SU-DHL-6 (cell line): ENCODE results near the gene TMEM82.

Experiments used
- H2AFZ ChIP-seq: fragments of 200-600 bp; sonication (generic); 2 replicates; pipeline ENCODE4 v1.6.1; 2014; ENCODE audit warnings: low read depth, mild to moderate bottlenecking, moderate library complexity, mixed read lengths, antibody characterized with exemption, low read length; ENCODE audit not compliant: severe bottlenecking
- H3F3A ChIP-seq: fragments of 200-600 bp; shearing (Covaris generic); 2 replicates; pipeline ENCODE4 v1.6.0; 2016; ENCODE audit warnings: antibody characterized with exemption, mild to moderate bottlenecking; ENCODE audit not compliant: insufficient read depth
- H3K27ac ChIP-seq: fragments of 200-600 bp; sonication (generic); 2 replicates; pipeline ENCODE4 v1.5.1; 2016; ENCODE audit warnings: low read depth, mild to moderate bottlenecking, low read length, moderate library complexity, mixed read lengths
- H3K27me3 ChIP-seq: fragments of 200-600 bp; sonication (generic), shearing (Covaris generic); 2 replicates; pipeline ENCODE4 v1.6.0; 2014; ENCODE audit warnings: mild to moderate bottlenecking, low read length
- H3K36me3 ChIP-seq: fragments of 200-600 bp; sonication (generic); 2 replicates; pipeline ENCODE4 v1.6.1; 2014; ENCODE audit warnings: mild to moderate bottlenecking, low read length, mixed read lengths
- H3K4me2 ChIP-seq: fragments of 300-600, 200-600 bp; shearing (Covaris generic), sonication (generic); 2 replicates; pipeline ENCODE4 v1.6.0; 2014; ENCODE audit warnings: low read length, low read depth, mild to moderate bottlenecking; ENCODE audit not compliant: poor library complexity, severe bottlenecking
- H3K4me3 ChIP-seq: fragments of 200-600 bp; sonication (generic); 2 replicates; pipeline ENCODE4 v1.5.1; 2014; ENCODE audit warnings: antibody characterized with exemption, low read length, mild to moderate bottlenecking, mixed read lengths; ENCODE audit not compliant: insufficient read depth, poor library complexity, severe bottlenecking
- H3K79me2 ChIP-seq: fragments of 200-600 bp; sonication (generic); 2 replicates; pipeline ENCODE4 v1.6.1; 2014; ENCODE audit warnings: mild to moderate bottlenecking, low read length, moderate library complexity; ENCODE audit not compliant: insufficient read depth
- H3K9ac ChIP-seq: fragments of 200-600 bp; sonication (generic); 2 replicates; pipeline ENCODE4 v1.7.0; 2014; ENCODE audit warnings: mild to moderate bottlenecking, low read length
- H3K9me2 ChIP-seq: fragments of 200-600 bp; sonication (generic); replicated peaks from 2 replicates; pipeline ENCODE4 v1.6.1; 2014; ENCODE audit warnings: low read length; ENCODE audit not compliant: insufficient read depth
- H3K9me3 ChIP-seq: fragments of 200-600 bp; sonication (generic); 2 replicates; pipeline ENCODE4 v1.6.1; 2014; ENCODE audit warnings: low read length, mixed read lengths; ENCODE audit not compliant: insufficient read depth
- H4K20me1 ChIP-seq: fragments of 200-600 bp; sonication (generic); 2 replicates; pipeline ENCODE4 v1.6.1; 2014; ENCODE audit warnings: low read depth, mild to moderate bottlenecking, antibody characterized with exemption, low read length, moderate library complexity, mixed read lengths
- CTCF ChIP-seq: fragments of 200-600 bp; sonication (generic); IDR thresholded peaks from one replicate; pipeline ENCODE4 v1.5.1; 2017; ENCODE audit warnings: antibody characterized with exemption, mild to moderate bottlenecking, low read length, moderate library complexity; ENCODE audit not compliant: insufficient read depth, poor library complexity, severe bottlenecking
- EZH2phosphoT487 ChIP-seq: fragments of 200-600 bp; sonication (generic), shearing (Covaris generic); conservative IDR thresholded peaks from 2 replicates; pipeline ENCODE4 v1.6.1; 2018; ENCODE audit warnings: mild to moderate bottlenecking, antibody characterized with exemption, low read length, moderate library complexity, mixed read lengths

The TMEM82 gene

GRCh38 chr1:15733726-15734226 is 8.5 kb upstream of the TMEM82 start:
- no peaks in the 10 kb centered on the region for H3K79me2 ChIP-seq
- H3K36me3 ChIP-seq, result no peaks in the 10 kb centered on the region
- H3K9me2 ChIP-seq, result no peaks in the 10 kb centered on the region
- TF ChIP-seq EZH2phosphoT487 (no peak), CTCF (no peak)
- no peak overlapping the region for H3K27ac ChIP-seq
- no peaks in the 10 kb centered on the region for H3K9me3 ChIP-seq
- H4K20me1 ChIP-seq, result no peaks in the 10 kb centered on the region
- no peak overlapping the region for H3K9ac ChIP-seq
- no peaks in the 10 kb centered on the region for H3K27me3 ChIP-seq
- H3K4me2 ChIP-seq, result no peak overlapping the region
- no peak overlapping the region for H2AFZ ChIP-seq
- no peaks in the 10 kb centered on the region for H3F3A ChIP-seq
- no peak overlapping the region for H3K4me3 ChIP-seq

GRCh38 chr1:15734296-15734695 is 8.0 kb upstream of the TMEM82 start:
- no peaks in the 10 kb centered on the region for H3K36me3 ChIP-seq
- H3K4me2 ChIP-seq, result no peak overlapping the region
- no peaks in the 10 kb centered on the region for H3K9me3 ChIP-seq
- no peaks in the 10 kb centered on the region for H4K20me1 ChIP-seq
- no peak overlapping the region for H3K4me3 ChIP-seq
- H3K9ac ChIP-seq, result no peak overlapping the region
- H3K27me3 ChIP-seq, result no peaks in the 10 kb centered on the region
- H3K27ac ChIP-seq, result no peak overlapping the region
- H3K79me2 ChIP-seq, result no peaks in the 10 kb centered on the region
- TF ChIP-seq CTCF (no peak), EZH2phosphoT487 (no peak)
- no peaks in the 10 kb centered on the region for H3F3A ChIP-seq
- no peak overlapping the region for H2AFZ ChIP-seq
- no peaks in the 10 kb centered on the region for H3K9me2 ChIP-seq

- no peak overlapping the region for H3K4me2 ChIP-seq
- H3K79me2 ChIP-seq, result no peaks in the 10 kb centered on the region
- H3K9me2 ChIP-seq, result no peaks in the 10 kb centered on the region
- no peaks in the 10 kb centered on the region for H4K20me1 ChIP-seq
- no peaks in the 10 kb centered on the region for H3K36me3 ChIP-seq
- no peaks in the 10 kb centered on the region for H3K9me3 ChIP-seq
- no peak overlapping the region for H3K9ac ChIP-seq
- no peak overlapping the region for H2AFZ ChIP-seq
- no peaks in the 10 kb centered on the region for H3K27me3 ChIP-seq
- TF ChIP-seq CTCF (no peak), EZH2phosphoT487 (no peak)
- H3K27ac ChIP-seq, result no peak overlapping the region
- no peaks in the 10 kb centered on the region for H3F3A ChIP-seq
- no peak overlapping the region for H3K4me3 ChIP-seq
Measured at GRCh38 chr1:15734901-15735300, 7.4 kb upstream of the TMEM82 start.
